GM12891 (cell line): Measurements from ENCODE around the gene DNASE2.

Source experiments
- PAX5 ChIP-seq: IDR thresholded peaks from 2 replicates; pipeline ENCODE4 v1.6.1; 2011; ENCODE audit warnings: low read length, moderate library complexity, mild to moderate bottlenecking; ENCODE audit not compliant: insufficient read depth, severe bottlenecking
- POLR2A ChIP-seq: IDR thresholded peaks from 2 replicates; pipeline ENCODE4 v1.6.1; 2011; ENCODE audit warnings: low read depth, low read length, control low read depth
- TAF1 ChIP-seq: IDR thresholded peaks from 2 replicates; pipeline ENCODE4 v1.6.1; 2011; ENCODE audit warnings: low read depth, low read length, control low read depth

DNA sequence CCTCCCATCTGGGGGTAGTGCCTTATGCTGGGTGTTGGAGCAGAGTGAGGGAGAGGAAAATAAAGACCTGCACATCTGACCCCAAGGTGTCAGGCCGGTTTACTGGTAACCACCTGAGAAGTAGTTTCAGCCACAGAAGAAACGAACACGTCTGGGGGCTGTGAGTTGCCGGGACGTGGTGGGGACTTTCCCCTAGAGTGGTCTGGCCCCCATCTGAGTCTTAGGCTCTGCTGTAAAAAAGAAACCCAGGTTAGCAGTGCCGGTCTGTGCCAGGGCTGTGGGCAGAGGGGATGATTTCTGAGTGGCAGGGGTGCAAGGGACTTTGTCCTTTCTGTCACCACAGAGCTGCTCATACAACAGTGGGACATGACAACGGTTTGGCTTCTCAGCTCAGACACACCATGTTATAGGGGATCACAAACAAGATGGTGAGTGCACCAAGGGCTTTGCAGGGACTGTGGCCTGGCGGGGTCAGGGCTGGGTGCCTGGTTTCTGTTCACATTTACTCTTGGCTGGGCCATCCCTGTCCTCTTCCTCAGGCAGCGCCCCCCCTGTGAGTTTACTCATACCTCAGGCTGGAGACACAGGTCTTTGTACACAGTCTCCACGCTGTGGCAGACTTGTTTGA lies 18.8 kb upstream of the DNASE2 start:
- TF ChIP-seq POLR2A (no peak), PAX5 (peak; percentile 24), TAF1 (no peak)
